Activated naive CD4-positive, alpha-beta T cell treated with anti-CD3 and anti-CD28 coated beads, Interleukin-2, amount 10 ng/mL, durations not matched to agents 7 days and 5 days (primary cell): Measurements from ENCODE around the gene GLIPR1.

Experiments
- CTCF ChIA-PET: fragments of 350-600 bp; sonication (Branson Sonifier 250); formaldehyde crosslinking; loops from one replicate; lab custom pipeline; 2021; ENCODE audit warnings: antibody characterized with exemption; lab: Charles Lee
- DNase-seq: peaks from one replicate; pipeline ENCODE4 v3.0.0-alpha.2; 2020
- H3K27ac Mint-ChIP-seq: one replicate; pipeline ENCODE4 v1.8.0; 2021; ENCODE audit warnings: mild to moderate bottlenecking, moderate library complexity, mixed read lengths
- H3K27me3 Mint-ChIP-seq: one replicate; pipeline ENCODE4 v1.8.0; 2021; ENCODE audit warnings: mild to moderate bottlenecking, mixed read lengths
- H3K36me3 Mint-ChIP-seq: one replicate; pipeline ENCODE4 v1.8.0; 2021; ENCODE audit warnings: mixed read lengths
- H3K4me1 Mint-ChIP-seq: one replicate; pipeline ENCODE4 v1.8.0; 2021; ENCODE audit warnings: mixed read lengths
- H3K4me3 Mint-ChIP-seq: one replicate; pipeline ENCODE4 v1.8.0; 2021; ENCODE audit warnings: mild to moderate bottlenecking, moderate library complexity, mixed read lengths
- H3K9me3 Mint-ChIP-seq: one replicate; pipeline ENCODE4 v1.8.0; 2021; ENCODE audit warnings: mixed read lengths

Gene GLIPR1

DNA sequence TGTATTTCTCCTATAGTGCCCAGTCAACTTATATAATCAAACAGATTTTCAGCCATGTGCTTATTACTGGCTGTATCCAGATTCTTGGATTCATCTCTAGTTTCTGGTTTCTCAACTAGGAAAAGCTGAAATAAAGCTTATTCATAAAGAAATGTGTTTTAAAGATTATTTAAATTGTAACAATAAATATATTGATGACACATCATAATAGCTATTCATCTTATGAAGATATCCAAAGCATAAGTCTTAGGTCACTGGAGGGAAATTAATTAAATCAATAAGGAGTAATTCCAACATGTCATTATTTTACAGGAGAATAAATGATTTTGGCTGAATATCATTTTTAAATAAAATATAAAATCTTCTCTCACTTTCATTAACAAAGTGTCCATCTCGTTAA lies 63.0 kb downstream of the GLIPR1 start:
- no peaks in the 10 kb centered on the region for H3K36me3 Mint-ChIP-seq
- no peak for DNase-seq
- H3K4me3 Mint-ChIP-seq: no peak overlapping the region
- CTCF ChIA-PET: interaction anchor here (0.8 kb wide), 1 partner anchor 494 kb away, joined by 3 read pairs; no protein-coding TSS in a partner anchor
- H3K9me3 Mint-ChIP-seq: no peaks in the 10 kb centered on the region
- no peaks in the 10 kb centered on the region for H3K4me1 Mint-ChIP-seq
- no peak overlapping the region for H3K27ac Mint-ChIP-seq
- peaks cover 8% of the 10 kb centered on the region for H3K27me3 Mint-ChIP-seq

GRCh38 chr12:75545636-75546035 lies 65.1 kb downstream of the GLIPR1 start:
- CTCF ChIA-PET: interaction anchor here (1.2 kb wide), 1 partner anchor 19 kb away, joined by 3 read pairs; no protein-coding TSS in a partner anchor
- H3K36me3 Mint-ChIP-seq: no peaks in the 10 kb centered on the region
- no peak for DNase-seq
- H3K4me1 Mint-ChIP-seq: no peaks in the 10 kb centered on the region
- H3K9me3 Mint-ChIP-seq: no peaks in the 10 kb centered on the region
- H3K27ac Mint-ChIP-seq: no peak overlapping the region
- no peak overlapping the region for H3K4me3 Mint-ChIP-seq
- peaks cover 20% of the 10 kb centered on the region for H3K27me3 Mint-ChIP-seq

DNA sequence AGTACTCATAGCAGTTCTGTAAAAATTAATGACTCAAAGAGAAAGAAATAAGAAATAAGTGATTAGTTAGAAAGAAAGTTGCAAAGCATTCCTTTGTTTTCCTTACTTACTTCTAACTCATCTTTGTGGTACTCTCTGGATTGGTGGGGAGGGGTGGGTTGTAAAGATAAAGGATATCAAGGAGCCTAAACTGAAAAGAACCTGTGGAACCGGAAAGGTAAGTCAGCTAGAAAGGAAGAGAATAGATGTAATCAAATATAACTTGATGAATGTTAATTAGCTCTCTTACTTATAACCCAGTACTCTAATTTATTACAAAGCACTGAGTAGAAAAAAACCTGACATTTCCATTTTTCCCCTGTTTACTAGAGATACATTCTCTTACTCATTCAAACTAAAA lies 68.3 kb downstream of the GLIPR1 start:
- peaks cover 20% of the 10 kb centered on the region for H3K27me3 Mint-ChIP-seq

GRCh38 chr12:75549989-75550388 lies 69.4 kb downstream of the GLIPR1 start:
- DNase-seq: no peak
- Mint-ChIP-seq H3K9me3 (no peaks in the 10 kb centered on the region), H3K27ac (no peak overlapping the region), H3K4me3 (no peak overlapping the region), H3K4me1 (no peaks in the 10 kb centered on the region), H3K36me3 (no peaks in the 10 kb centered on the region), H3K27me3 (peaks cover 20% of the 10 kb centered on the region)
- CTCF ChIA-PET: no interaction called here

More for the DNA sequence above, 68.3 kb downstream of the GLIPR1 start:
- DNase-seq: no peak
- H3K9me3 Mint-ChIP-seq: no peaks in the 10 kb centered on the region
- CTCF ChIA-PET: no interaction called here
- H3K36me3 Mint-ChIP-seq: no peaks in the 10 kb centered on the region
- no peak overlapping the region for H3K27ac Mint-ChIP-seq
- no peaks in the 10 kb centered on the region for H3K4me1 Mint-ChIP-seq
- H3K4me3 Mint-ChIP-seq: no peak overlapping the region

- DNase-seq: no peak
- Mint-ChIP-seq H3K9me3 (no peaks in the 10 kb centered on the region), H3K27ac (no peak overlapping the region), H3K36me3 (no peaks in the 10 kb centered on the region), H3K27me3 (peaks cover 20% of the 10 kb centered on the region), H3K4me3 (no peak overlapping the region), H3K4me1 (no peaks in the 10 kb centered on the region)
- CTCF ChIA-PET: no interaction called here
These were observed 70.1 kb downstream of the GLIPR1 start for GRCh38 chr12:75550401-75551240.

- CTCF ChIA-PET: no interaction called here
- Mint-ChIP-seq H3K9me3 (no peaks in the 10 kb centered on the region), H3K27ac (no peak overlapping the region), H3K4me3 (no peak overlapping the region), H3K36me3 (no peaks in the 10 kb centered on the region), H3K27me3 (peaks cover 20% of the 10 kb centered on the region), H3K4me1 (no peaks in the 10 kb centered on the region)
- no peak for DNase-seq
These were observed 70.9 kb downstream of the GLIPR1 start for GRCh38 chr12:75551477-75551876.

- no peaks in the 10 kb centered on the region for H3K36me3 Mint-ChIP-seq
- CTCF ChIA-PET: no interaction called here
- H3K4me1 Mint-ChIP-seq: no peaks in the 10 kb centered on the region
- no peak for DNase-seq
- no peaks in the 10 kb centered on the region for H3K9me3 Mint-ChIP-seq
- no peak overlapping the region for H3K27ac Mint-ChIP-seq
- peaks cover 12% of the 10 kb centered on the region for H3K27me3 Mint-ChIP-seq
- H3K4me3 Mint-ChIP-seq: no peak overlapping the region
These were observed 72.8 kb downstream of the GLIPR1 start for GRCh38 chr12:75553398-75553797.
